HG02571 (cell line): ENCODE results near the gene CFAP119.

Experiments
- ATAC-seq: cut with Tn5 transposase; IDR thresholded peaks from one replicate; pipeline ENCODE4 v1.9.1; 2021; ENCODE audit warnings: mild to moderate bottlenecking, moderate library complexity; ENCODE audit not compliant: unreplicated experiment

The CFAP119 gene

DNA sequence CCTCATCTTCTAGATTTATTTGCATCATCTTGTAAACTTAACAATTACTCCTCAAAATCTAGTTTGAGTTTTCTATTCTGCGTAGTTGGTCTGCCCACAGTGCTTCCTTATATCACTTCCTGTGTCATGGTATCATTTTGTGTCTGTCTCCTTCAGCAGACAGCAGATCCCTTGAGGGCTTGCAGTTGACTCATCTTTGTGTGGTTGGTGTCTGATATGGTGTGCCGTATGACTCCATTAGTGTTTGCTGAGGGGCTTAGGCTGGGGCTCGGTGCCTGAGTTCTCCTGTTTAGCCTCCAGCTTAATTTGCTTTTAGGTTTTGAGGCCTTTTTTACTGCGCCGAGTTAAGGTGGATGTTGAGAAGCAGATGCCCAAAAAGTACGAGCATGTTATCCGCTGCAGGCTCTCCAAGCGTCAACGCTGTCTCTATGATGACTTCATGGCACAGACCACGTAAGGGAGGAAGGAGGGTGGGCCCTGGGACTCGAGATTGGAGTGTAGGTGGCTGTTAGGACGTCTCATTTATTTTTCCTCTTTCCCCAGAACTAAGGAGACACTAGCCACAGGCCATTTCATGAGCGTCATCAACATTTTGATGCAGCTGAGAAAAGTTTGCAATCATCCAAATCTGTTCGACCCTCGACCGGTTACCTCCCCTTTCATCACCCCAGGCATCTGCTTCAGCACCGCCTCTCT lies 46.0 kb downstream of the CFAP119 start:
- no peak for ATAC-seq

DNA sequence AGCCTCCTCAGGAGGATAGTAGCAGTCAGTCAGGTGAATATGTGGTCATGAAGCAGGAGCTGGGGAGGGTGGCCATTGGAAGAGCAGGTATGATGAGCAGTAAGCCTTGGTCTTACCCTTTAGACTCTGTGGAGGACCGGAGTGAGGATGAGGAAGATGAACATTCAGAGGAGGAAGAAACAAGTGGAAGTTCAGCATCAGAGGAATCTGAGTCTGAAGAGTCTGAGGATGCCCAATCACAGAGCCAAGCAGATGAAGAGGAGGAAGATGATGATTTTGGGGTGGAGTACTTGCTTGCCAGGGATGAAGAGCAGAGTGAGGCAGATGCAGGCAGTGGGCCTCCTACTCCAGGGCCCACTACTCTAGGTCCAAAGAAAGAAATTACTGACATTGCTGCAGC lies 50.1 kb downstream of the CFAP119 start:
- ATAC-seq = no peak

DNA sequence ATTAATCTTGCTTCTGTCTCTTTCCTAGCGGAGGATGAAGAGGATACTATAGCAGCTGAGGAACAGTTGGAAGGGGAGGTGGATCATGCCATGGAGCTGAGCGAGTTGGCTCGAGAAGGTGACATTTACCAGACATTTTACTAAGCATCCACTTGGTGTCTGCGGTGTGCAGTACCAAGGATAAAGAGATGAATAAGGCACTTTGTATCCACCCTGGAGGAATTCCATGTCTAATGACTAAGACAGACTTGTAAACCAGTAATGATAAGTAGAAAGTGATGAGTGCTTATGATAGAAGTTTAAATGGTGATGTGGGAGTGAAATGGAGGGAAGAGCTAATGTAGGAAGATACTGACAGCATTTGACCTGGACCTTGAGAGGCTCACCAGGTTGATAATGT lies 50.9 kb downstream of the CFAP119 start:
- ATAC-seq = no peak
